Mesenchymal stem cell (in vitro differentiated cells and primary cell): ENCODE results near the gene DYNLT2.

Experiments
- DNase-seq: peaks from one replicate; pipeline ENCODE4 v3.0.0-alpha.2; 2013
- H2AFZ ChIP-seq: one replicate; pipeline ENCODE4 v1.6.1; 2013; ENCODE audit warnings: low read depth, mild to moderate bottlenecking, control low read depth, inconsistent platforms, low read length, moderate library complexity
- H2AK5ac ChIP-seq: 2 replicates; pipeline ENCODE4 v1.6.1; 2013; ENCODE audit warnings: low read length, moderate library complexity, mild to moderate bottlenecking, inconsistent platforms; ENCODE audit not compliant: severe bottlenecking
- H2BK120ac ChIP-seq: one replicate; pipeline ENCODE4 v1.6.1; 2013; ENCODE audit warnings: low read depth, mild to moderate bottlenecking, inconsistent platforms, low read length, moderate library complexity
- H2BK12ac ChIP-seq, 2 experiments: one replicate each; pipeline ENCODE4 v1.6.1; 2013; ENCODE audit warnings: inconsistent platforms in 2 of 2, low read length in 2 of 2, mild to moderate bottlenecking in 2 of 2, moderate library complexity in 2 of 2, control low read depth in 1 of 2
- H2BK15ac ChIP-seq: one replicate; pipeline ENCODE4 v1.6.1; 2013; ENCODE audit warnings: mild to moderate bottlenecking, low read depth, inconsistent platforms; ENCODE audit not compliant: poor library complexity, severe bottlenecking
- H2BK5ac ChIP-seq: 2 replicates; pipeline ENCODE4 v1.6.1; 2013; ENCODE audit warnings: low read depth, mild to moderate bottlenecking, low read length, control low read depth, inconsistent platforms; ENCODE audit not compliant: poor library complexity, severe bottlenecking
- H3K14ac ChIP-seq, 2 experiments: one replicate each; pipeline ENCODE4 v1.6.1; 2013; ENCODE audit warnings: inconsistent platforms in 2 of 2, low read length in 2 of 2, control low read depth in 1 of 2, mild to moderate bottlenecking in 1 of 2, moderate library complexity in 1 of 2
- H3K18ac ChIP-seq, 2 experiments: one replicate each; pipeline ENCODE4 v1.6.1; 2013; ENCODE audit warnings: inconsistent platforms in 2 of 2, low read length in 2 of 2, control low read depth in 1 of 2, low read depth in 1 of 2, mild to moderate bottlenecking in 1 of 2
- H3K23ac ChIP-seq, 2 experiments: one replicate each; pipeline ENCODE4 v1.6.1; 2013; ENCODE audit warnings: inconsistent platforms in 2 of 2, low read length in 2 of 2, mild to moderate bottlenecking in 2 of 2, moderate library complexity in 2 of 2, control low read depth in 1 of 2
- H3K27ac ChIP-seq: 2 replicates; pipeline ENCODE4 v1.5.1; 2013; ENCODE audit warnings: mild to moderate bottlenecking, moderate library complexity, low read length, control low read depth, inconsistent platforms; ENCODE audit not compliant: poor library complexity, severe bottlenecking
- H3K27me3 ChIP-seq, 2 experiments: 2 replicates each; pipeline versions ENCODE4 v1.6.1 to v1.7.0; 2013; ENCODE audit warnings: low read length in 2 of 2, mild to moderate bottlenecking in 2 of 2, moderate library complexity in 2 of 2, control low read depth in 1 of 2, inconsistent platforms in 1 of 2; ENCODE audit not compliant: control insufficient read depth in 1 of 2, insufficient read depth in 1 of 2
- H3K36me3 ChIP-seq, 2 experiments: 2 replicates each; pipeline versions ENCODE4 v1.6.1 to v1.7.0; 2013; ENCODE audit warnings: low read length in 2 of 2, control low read depth in 1 of 2, inconsistent platforms in 1 of 2, low read depth in 1 of 2, mild to moderate bottlenecking in 1 of 2; ENCODE audit not compliant: insufficient read depth in 2 of 2, control insufficient read depth in 1 of 2
- H3K4ac ChIP-seq, 2 experiments: one replicate each; pipeline ENCODE4 v1.6.1; 2013; ENCODE audit warnings: inconsistent platforms in 2 of 2, low read length in 2 of 2, mild to moderate bottlenecking in 2 of 2, moderate library complexity in 2 of 2, control low read depth in 1 of 2, low read depth in 1 of 2
- H3K4me1 ChIP-seq: 2 replicates; pipeline ENCODE4 v1.6.1; 2013; ENCODE audit warnings: low read depth, low read length, control low read depth; ENCODE audit not compliant: control insufficient read depth, insufficient read depth
- H3K4me2 ChIP-seq: 2 replicates; pipeline ENCODE4 v1.6.1; 2013; ENCODE audit warnings: low read length, mild to moderate bottlenecking, inconsistent platforms; ENCODE audit not compliant: poor library complexity, severe bottlenecking
- H3K4me3 ChIP-seq, 2 experiments: 2 replicates each; pipeline versions ENCODE4 v1.5.1 to v1.7.0; 2013; ENCODE audit warnings: low read length in 2 of 2, mild to moderate bottlenecking in 2 of 2, control low read depth in 1 of 2, low read depth in 1 of 2; ENCODE audit not compliant: insufficient read depth in 1 of 2
- H3K79me1 ChIP-seq: replicated peaks from 2 replicates; pipeline ENCODE4 v1.6.1; 2013; ENCODE audit warnings: mild to moderate bottlenecking, control low read depth, low read length, inconsistent platforms; ENCODE audit not compliant: poor library complexity, severe bottlenecking
- H3K9ac ChIP-seq: 2 replicates; pipeline ENCODE4 v1.7.0; 2013; ENCODE audit warnings: mild to moderate bottlenecking, low read length, moderate library complexity
- H3K9me3 ChIP-seq: 2 replicates; pipeline ENCODE4 v1.7.0; 2013; ENCODE audit warnings: mild to moderate bottlenecking, low read length; ENCODE audit not compliant: control insufficient read depth
- H4K8ac ChIP-seq: one replicate; pipeline ENCODE4 v1.6.1; 2013; ENCODE audit warnings: inconsistent platforms, mild to moderate bottlenecking, low read length, moderate library complexity
- H4K91ac ChIP-seq: one replicate; pipeline ENCODE4 v1.6.1; 2013; ENCODE audit warnings: mild to moderate bottlenecking, low read length, inconsistent platforms
- WGBS: methylation state at CpG from one replicate; pipeline ENCODE4 v1.1.7; 2013; ENCODE audit warnings: mixed read lengths; 5-methylcytosine and 5-hydroxymethylcytosine counted together

DYNLT2 gene

DNA sequence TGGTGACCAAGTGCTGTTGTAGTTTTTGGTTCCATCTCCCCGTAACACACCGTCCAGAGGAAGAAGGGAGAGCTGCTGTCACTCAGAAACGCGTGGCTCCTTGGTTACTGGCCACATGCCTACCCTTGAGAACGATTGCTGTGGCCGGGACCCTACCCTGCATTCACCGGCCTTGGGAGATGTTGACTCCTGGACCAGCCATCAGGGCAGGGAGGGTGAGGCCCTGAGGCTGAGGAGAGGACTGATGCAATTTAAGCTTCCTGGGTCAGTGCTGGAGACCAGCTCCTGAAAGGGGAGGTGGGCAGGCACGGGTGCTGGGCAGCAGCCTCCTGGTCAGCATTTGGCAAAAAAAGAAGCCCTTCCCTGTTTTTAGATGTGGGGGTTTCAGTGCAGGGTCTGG, 31.6 kb upstream of the DYNLT2 start:
- Histone ChIP-seq H3K4me3 (no peak overlapping the region), H3K9me3 (no peaks in the 10 kb centered on the region), H3K27ac (no peak overlapping the region), H3K4me1 (peaks cover 23% of the 10 kb centered on the region), H2BK12ac (no peak overlapping the region), H3K9ac (no peak overlapping the region), H2BK120ac (no peak overlapping the region), H3K79me1 (no peaks in the 10 kb centered on the region), H3K18ac (no peak overlapping the region), H2AK5ac (no peak overlapping the region), H4K91ac (no peak overlapping the region), H2BK5ac (no peak overlapping the region), H3K27me3 (peaks cover 0 to 5% of the 10 kb centered on the region in 2 experiments), H2BK15ac (no peak overlapping the region), H4K8ac (no peak overlapping the region), H3K36me3 (peaks cover 17 to 41% of the 10 kb centered on the region in 2 experiments), H3K4me2 (no peak overlapping the region), H3K4ac (no peak overlapping the region), H3K23ac (no peak overlapping the region), H3K14ac (no peak overlapping the region), H2AFZ (no peak overlapping the region)
- DNase-seq: no peak
- WGBS: 99% methylated on average over 8 of the region's 8 CpGs

DNA sequence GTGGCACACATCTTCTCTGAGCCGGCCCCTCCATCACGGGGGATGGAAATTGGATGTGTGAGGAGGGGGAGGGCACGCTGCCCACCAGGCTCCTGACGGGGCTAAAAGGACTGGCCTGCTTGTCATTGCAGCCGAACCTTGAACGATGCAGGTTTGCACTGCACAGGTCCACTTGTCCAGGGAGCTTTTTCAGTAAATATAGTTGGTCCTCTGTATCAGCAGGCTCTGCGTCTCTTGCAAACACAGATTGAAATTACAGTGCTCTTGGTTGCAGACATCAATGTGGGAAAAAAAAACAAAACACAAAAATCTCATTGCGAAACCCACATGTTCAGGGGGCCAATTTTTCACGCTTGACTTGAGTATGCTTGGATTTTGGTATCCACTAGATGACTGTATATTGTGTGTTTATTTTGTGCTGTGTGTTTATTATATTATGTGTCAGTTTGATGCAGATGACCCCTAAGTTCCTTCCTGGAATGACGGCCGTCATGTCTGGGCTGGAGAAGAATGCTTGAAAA, 29.3 kb upstream of the DYNLT2 start:
- H3K4me1 ChIP-seq: peaks cover 22% of the 10 kb centered on the region
- no peak overlapping the region for H3K14ac ChIP-seq
- H3K9ac ChIP-seq: no peak overlapping the region
- H4K8ac ChIP-seq: no peak overlapping the region
- no peak overlapping the region for H3K18ac ChIP-seq
- no peak for DNase-seq
- H2BK15ac ChIP-seq: no peak overlapping the region
- H2BK5ac ChIP-seq: no peak overlapping the region
- H2AFZ ChIP-seq: no peak overlapping the region
- no peak overlapping the region for H3K23ac ChIP-seq
- peak overlapping the region; percentile 22 for H3K27ac ChIP-seq
- H2BK120ac ChIP-seq: no peak overlapping the region
- no peak overlapping the region for H3K4ac ChIP-seq
- H3K27me3 ChIP-seq: no peaks in the 10 kb centered on the region
- 87% methylated on average over 11 of the region's 11 CpGs for WGBS
- no peak overlapping the region for H3K4me2 ChIP-seq
- no peak overlapping the region for H2BK12ac ChIP-seq
- H3K9me3 ChIP-seq: no peaks in the 10 kb centered on the region
- no peak overlapping the region for H3K4me3 ChIP-seq
- no peak overlapping the region for H2AK5ac ChIP-seq
- H4K91ac ChIP-seq: no peak overlapping the region
- H3K79me1 ChIP-seq: no peaks in the 10 kb centered on the region
- H3K36me3 ChIP-seq: peaks cover 29 to 62% of the 10 kb centered on the region in 2 experiments

DNA sequence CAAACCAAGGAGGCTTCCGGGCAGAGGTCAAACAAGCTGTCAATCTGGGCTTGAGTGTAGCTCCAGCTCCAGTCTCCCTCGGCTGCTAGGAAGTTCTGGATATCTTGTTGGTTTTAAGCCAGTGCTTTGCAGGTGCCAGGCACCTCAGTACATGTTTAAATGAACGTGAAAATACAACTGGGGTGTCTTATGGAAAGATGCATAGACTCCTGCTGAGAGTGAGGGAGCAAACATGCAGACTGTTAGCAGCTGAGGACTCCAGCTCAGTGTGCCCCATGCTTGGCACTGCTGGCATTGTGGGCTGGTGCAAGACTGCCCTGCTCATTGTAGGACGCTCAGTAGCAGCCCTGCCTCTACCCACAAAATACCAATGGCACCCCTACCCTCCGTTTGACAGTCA, 28.5 kb upstream of the DYNLT2 start:
- no peak overlapping the region for H3K4me3 ChIP-seq
- DNase-seq: no peak
- H3K14ac ChIP-seq: no peak overlapping the region
- no peak overlapping the region for H2BK12ac ChIP-seq
- no peak overlapping the region for H3K4me2 ChIP-seq
- no peak overlapping the region for H3K18ac ChIP-seq
- no peaks in the 10 kb centered on the region for H3K79me1 ChIP-seq
- no peak overlapping the region for H2BK15ac ChIP-seq
- H2AK5ac ChIP-seq: no peak overlapping the region
- peaks cover 33 to 64% of the 10 kb centered on the region in 2 experiments for H3K36me3 ChIP-seq
- no peak overlapping the region for H3K27ac ChIP-seq
- no peak overlapping the region for H3K9ac ChIP-seq
- no peak overlapping the region for H3K23ac ChIP-seq
- no peaks in the 10 kb centered on the region for H3K27me3 ChIP-seq
- no peak overlapping the region for H4K91ac ChIP-seq
- peaks cover 22% of the 10 kb centered on the region for H3K4me1 ChIP-seq
- no peak overlapping the region for H3K4ac ChIP-seq
- H3K9me3 ChIP-seq: no peaks in the 10 kb centered on the region
- no peak overlapping the region for H2BK120ac ChIP-seq
- H2AFZ ChIP-seq: no peak overlapping the region
- H4K8ac ChIP-seq: no peak overlapping the region
- WGBS: 94% methylated on average over 5 of the region's 5 CpGs
- no peak overlapping the region for H2BK5ac ChIP-seq

DNA sequence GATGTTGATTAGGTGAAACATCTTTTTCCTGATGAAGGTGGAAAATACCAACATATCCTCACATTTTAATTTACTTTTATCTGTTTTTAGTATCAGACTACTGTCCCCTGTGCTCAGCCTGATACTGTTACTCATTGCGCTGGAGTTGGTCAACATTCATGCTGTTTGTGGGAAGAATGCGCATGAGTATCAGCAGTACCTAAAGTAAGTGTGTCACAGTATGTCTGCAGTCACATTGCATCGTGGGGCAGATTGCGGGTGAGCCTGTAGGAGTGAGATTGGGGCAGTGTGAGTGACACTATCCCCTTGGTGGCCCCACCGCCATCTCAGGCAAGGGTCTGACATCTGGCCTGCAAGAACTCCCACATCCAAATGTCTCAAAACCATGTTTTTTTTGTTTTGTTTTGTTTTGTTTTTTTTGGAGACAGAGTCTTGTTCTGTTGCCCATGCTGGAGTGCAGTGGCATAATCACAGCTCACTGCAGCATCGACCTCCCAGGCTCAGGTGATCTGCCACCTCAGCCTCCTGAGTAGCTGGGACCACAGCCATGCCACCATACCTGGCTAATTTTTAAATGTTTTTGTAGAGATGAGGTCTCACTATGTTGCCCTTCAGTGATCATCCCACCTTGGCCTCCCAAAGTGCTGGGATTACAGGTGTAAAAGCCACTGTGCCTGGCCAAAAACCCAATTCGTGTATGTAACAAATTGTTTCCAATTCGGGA, 27.9 kb upstream of the DYNLT2 start:
- no peak overlapping the region for H2BK12ac ChIP-seq
- WGBS: 95% methylated on average over 7 of the region's 8 CpGs
- H3K4me2 ChIP-seq: no peak overlapping the region
- H3K79me1 ChIP-seq: no peaks in the 10 kb centered on the region
- no peak overlapping the region for H2BK5ac ChIP-seq
- H2AK5ac ChIP-seq: no peak overlapping the region
- H4K91ac ChIP-seq: no peak overlapping the region
- H2AFZ ChIP-seq: no peak overlapping the region
- no peak for DNase-seq
- H2BK120ac ChIP-seq: no peak overlapping the region
- no peak overlapping the region for H3K23ac ChIP-seq
- H3K18ac ChIP-seq: no peak overlapping the region
- no peak overlapping the region for H3K27ac ChIP-seq
- no peak overlapping the region for H2BK15ac ChIP-seq
- H3K27me3 ChIP-seq: no peaks in the 10 kb centered on the region
- H3K9ac ChIP-seq: no peak overlapping the region
- peaks cover 19% of the 10 kb centered on the region for H3K4me1 ChIP-seq
- H3K14ac ChIP-seq: no peak overlapping the region
- H3K4me3 ChIP-seq: no peak overlapping the region
- no peaks in the 10 kb centered on the region for H3K9me3 ChIP-seq
- no peak overlapping the region for H3K4ac ChIP-seq
- H3K36me3 ChIP-seq: peaks cover 39 to 70% of the 10 kb centered on the region in 2 experiments
- no peak overlapping the region for H4K8ac ChIP-seq
